Endothelial cell (in vitro differentiated cells): Measurements from ENCODE around the gene ARHGAP24. TPM values are rescaled to one million over a fixed set of nuclear protein-coding genes. Genes with fewer than 3 reads are reported as not detected.

Experiments
- DNase-seq: peaks from one replicate; pipeline ENCODE4 v3.0.0; 2021; ENCODE audit warnings: low spot score
- H3K27ac Mint-ChIP-seq: one replicate; pipeline ENCODE4 v1.8.0; 2021; ENCODE audit warnings: mixed read lengths, inconsistent platforms; ENCODE audit not compliant: unreplicated experiment
- H3K27me3 Mint-ChIP-seq: one replicate; pipeline ENCODE4 v1.8.0; 2021; ENCODE audit warnings: mild to moderate bottlenecking, moderate library complexity, mixed read lengths, inconsistent platforms; ENCODE audit not compliant: unreplicated experiment
- H3K36me3 Mint-ChIP-seq: one replicate; pipeline ENCODE4 v1.8.0; 2021; ENCODE audit warnings: mild to moderate bottlenecking, low read depth, mixed read lengths, inconsistent platforms; ENCODE audit not compliant: unreplicated experiment
- H3K4me1 Mint-ChIP-seq: one replicate; pipeline ENCODE4 v1.8.0; 2021; ENCODE audit warnings: mild to moderate bottlenecking, mixed read lengths, inconsistent platforms; ENCODE audit not compliant: unreplicated experiment
- H3K4me3 Mint-ChIP-seq: one replicate; pipeline ENCODE4 v1.8.0; 2021; ENCODE audit warnings: mild to moderate bottlenecking, mixed read lengths, inconsistent platforms; ENCODE audit not compliant: unreplicated experiment
- H3K9me3 Mint-ChIP-seq: one replicate; pipeline ENCODE4 v1.8.0; 2021; ENCODE audit warnings: mixed read lengths, inconsistent platforms; ENCODE audit not compliant: unreplicated experiment
- total RNA-seq: library from RNA; stranded (reverse); fragmentation: NEBNext Ultra II Directional; extraction: Animal tissue kit (Norgen Biotek cat#: 25700); gene quantifications from one replicate; pipeline ENCODE4 v1.2.1, GENCODE V29; 2021; ENCODE audit not compliant: unreplicated experiment
- TF ChIP-seq, protein P1 (sequence below): fragments of 200-600 bp; sonication (generic); IDR thresholded peaks from one replicate; pipeline ENCODE4 v1.5.0; 2021; ENCODE audit warnings: antibody characterized with exemption; ENCODE audit not compliant: unreplicated experiment

ARHGAP24 gene
- total RNA-seq, 1 donor from 2014 or later, result 5.0 TPM

DNA sequence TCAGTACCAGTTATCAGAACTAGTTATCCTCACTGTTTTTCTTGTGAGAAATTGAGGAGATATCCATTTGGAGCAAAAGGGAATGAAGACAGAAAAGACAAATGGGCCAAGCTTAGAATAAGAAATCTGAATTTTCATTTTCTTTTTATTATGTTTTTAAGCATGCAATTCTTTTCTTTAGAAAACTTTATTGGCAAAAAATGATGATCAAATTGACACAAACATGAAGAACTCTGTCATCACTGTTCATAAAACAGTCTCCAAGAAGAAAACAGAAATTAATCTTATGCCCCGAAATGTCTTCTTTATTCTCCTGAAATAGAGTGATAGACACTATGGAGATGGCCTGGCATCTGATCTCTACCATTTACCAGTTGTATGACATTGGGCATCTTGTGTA is 139.0 kb downstream of the ARHGAP24 start:
- DNase-seq, result no peak
- no peak overlapping the region for H3K27ac Mint-ChIP-seq
- no peaks in the 10 kb centered on the region for H3K4me1 Mint-ChIP-seq
- H3K36me3 Mint-ChIP-seq, result no peaks in the 10 kb centered on the region
- no peaks in the 10 kb centered on the region for H3K9me3 Mint-ChIP-seq
- no peak overlapping the region for H3K4me3 Mint-ChIP-seq
- TF ChIP-seq, protein P1, sequence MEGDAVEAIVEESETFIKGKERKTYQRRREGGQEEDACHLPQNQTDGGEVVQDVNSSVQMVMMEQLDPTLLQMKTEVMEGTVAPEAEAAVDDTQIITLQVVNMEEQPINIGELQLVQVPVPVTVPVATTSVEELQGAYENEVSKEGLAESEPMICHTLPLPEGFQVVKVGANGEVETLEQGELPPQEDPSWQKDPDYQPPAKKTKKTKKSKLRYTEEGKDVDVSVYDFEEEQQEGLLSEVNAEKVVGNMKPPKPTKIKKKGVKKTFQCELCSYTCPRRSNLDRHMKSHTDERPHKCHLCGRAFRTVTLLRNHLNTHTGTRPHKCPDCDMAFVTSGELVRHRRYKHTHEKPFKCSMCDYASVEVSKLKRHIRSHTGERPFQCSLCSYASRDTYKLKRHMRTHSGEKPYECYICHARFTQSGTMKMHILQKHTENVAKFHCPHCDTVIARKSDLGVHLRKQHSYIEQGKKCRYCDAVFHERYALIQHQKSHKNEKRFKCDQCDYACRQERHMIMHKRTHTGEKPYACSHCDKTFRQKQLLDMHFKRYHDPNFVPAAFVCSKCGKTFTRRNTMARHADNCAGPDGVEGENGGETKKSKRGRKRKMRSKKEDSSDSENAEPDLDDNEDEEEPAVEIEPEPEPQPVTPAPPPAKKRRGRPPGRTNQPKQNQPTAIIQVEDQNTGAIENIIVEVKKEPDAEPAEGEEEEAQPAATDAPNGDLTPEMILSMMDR, result no peak
- no peaks in the 10 kb centered on the region for H3K27me3 Mint-ChIP-seq

DNA sequence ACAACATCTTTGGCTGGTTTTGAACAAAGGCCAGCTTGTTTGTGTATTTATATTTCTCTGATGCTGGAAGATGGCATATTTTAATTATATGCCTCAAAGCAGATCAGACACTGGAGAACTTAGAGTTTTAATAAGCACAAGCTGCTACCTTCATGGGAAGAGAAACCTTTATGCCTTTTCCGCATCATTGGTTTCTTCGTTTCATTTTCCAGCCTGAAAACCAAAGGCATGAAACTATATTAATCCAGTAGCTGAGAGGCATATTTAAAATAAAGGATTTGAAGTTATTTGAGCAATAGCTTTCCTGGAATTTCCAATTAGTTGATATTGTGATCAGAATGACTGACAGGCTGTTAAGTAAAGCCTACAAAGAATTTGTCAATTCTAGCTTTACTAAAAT is 141.0 kb downstream of the ARHGAP24 start:
- H3K4me1 Mint-ChIP-seq, result no peaks in the 10 kb centered on the region
- TF ChIP-seq, protein P1, result no peak
- no peaks in the 10 kb centered on the region for H3K36me3 Mint-ChIP-seq
- no peak for DNase-seq
- H3K4me3 Mint-ChIP-seq, result no peak overlapping the region
- H3K9me3 Mint-ChIP-seq, result no peaks in the 10 kb centered on the region
- no peak overlapping the region for H3K27ac Mint-ChIP-seq
- H3K27me3 Mint-ChIP-seq, result no peaks in the 10 kb centered on the region

DNA sequence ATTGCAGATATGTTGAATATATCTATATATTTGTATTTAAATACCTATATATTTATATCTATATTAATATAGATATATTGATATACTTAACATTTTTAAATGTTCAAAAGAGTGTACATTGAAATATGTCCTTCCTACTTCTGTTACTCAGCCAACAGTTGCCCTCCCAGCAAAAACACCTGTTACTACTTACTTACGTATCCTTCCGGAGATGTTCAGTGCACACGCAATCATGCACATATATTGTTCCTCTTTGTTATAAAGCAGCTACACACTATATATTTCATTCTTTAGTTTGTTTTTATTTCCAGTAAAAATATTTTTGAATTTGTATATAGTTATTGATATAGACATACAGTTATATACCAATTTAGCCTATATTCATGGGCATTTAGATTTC is 142.3 kb downstream of the ARHGAP24 start:
- Mint-ChIP-seq H3K4me3 (no peak overlapping the region), H3K9me3 (no peaks in the 10 kb centered on the region), H3K27ac (no peak overlapping the region), H3K36me3 (no peaks in the 10 kb centered on the region), H3K4me1 (no peaks in the 10 kb centered on the region), H3K27me3 (no peaks in the 10 kb centered on the region)
- DNase-seq, result no peak
- TF ChIP-seq, protein P1, result no peak

DNA sequence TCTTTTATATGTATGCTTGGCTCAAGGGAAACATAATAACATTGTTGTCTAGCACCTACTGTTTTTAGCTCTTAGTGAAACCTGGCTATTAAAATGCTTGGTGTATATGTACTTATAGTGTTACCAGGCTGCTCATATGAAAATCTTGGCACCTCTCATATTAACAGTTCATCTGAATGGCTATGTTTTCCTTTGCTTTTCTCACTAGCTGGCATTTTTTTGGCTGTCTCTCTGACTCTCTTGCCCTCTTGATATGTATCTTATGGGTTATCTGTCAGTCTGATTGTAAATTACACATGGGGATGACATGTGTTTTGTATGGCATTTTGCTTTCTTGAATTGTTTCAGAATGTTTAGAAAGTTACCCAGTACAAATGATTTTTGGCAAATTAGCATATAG is 158.0 kb downstream of the ARHGAP24 start:
- no peak for DNase-seq
- peaks cover 7% of the 10 kb centered on the region for H3K9me3 Mint-ChIP-seq
- no peaks in the 10 kb centered on the region for H3K27me3 Mint-ChIP-seq
- H3K36me3 Mint-ChIP-seq, result peaks cover 6% of the 10 kb centered on the region
- H3K4me3 Mint-ChIP-seq, result no peak overlapping the region
- TF ChIP-seq, protein P1, result no peak
- no peaks in the 10 kb centered on the region for H3K4me1 Mint-ChIP-seq
- no peak overlapping the region for H3K27ac Mint-ChIP-seq

DNA sequence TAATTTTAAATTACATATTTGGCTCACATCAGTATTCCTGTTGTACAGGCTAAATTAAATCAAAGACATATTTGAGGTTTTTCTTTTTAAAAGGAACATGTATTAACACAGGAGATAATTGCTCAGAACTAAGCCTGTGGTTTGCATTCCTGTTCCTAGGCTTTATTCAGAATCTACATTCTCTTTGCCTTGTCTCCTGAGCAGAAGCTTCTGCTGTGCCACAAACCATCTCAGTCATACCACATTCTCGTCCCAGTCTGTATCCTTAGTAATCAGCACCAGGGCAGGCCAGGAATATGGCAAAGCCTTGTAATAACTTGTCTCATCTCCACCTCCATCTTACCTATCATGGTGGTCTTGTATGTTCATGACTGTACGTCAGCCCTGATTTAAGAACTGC is 162.8 kb downstream of the ARHGAP24 start:
- Mint-ChIP-seq H3K9me3 (no peaks in the 10 kb centered on the region), H3K36me3 (no peaks in the 10 kb centered on the region), H3K4me3 (no peak overlapping the region), H3K27me3 (no peaks in the 10 kb centered on the region), H3K27ac (no peak overlapping the region), H3K4me1 (no peaks in the 10 kb centered on the region)
- no peak for DNase-seq
- TF ChIP-seq, protein P1, result no peak
